Brain microvascular endothelial cell (primary cell): ENCODE results near the gene CLASP1.
A peak's percentile ranks its signal among the peaks of the same experiment; 100 is the strongest.

Experiments
- DNase-seq: peaks from one replicate; pipeline ENCODE4 v3.0.0-alpha.2; 2020
- H3K27ac ChIP-seq: fragments of 250-450 bp; sonication (Bioruptor Pico); 2 replicates; pipeline ENCODE4 v1.5.1; 2020; ENCODE audit warnings: mild to moderate bottlenecking, moderate library complexity
- H3K27me3 ChIP-seq: fragments of 250-450 bp; sonication (Bioruptor Pico); replicated peaks from 2 replicates; pipeline ENCODE4 v1.5.1; 2020; ENCODE audit warnings: mild to moderate bottlenecking
- H3K36me3 ChIP-seq: fragments of 250-450 bp; sonication (Bioruptor Pico); replicated peaks from 2 replicates; pipeline ENCODE4 v1.5.1; 2020; ENCODE audit warnings: mild to moderate bottlenecking
- H3K4me3 ChIP-seq: 2 replicates; pipeline ENCODE4 v1.5.1; 2011; ENCODE audit warnings: low read depth, mild to moderate bottlenecking, control low read depth, low read length, moderate library complexity
- in situ Hi-C: cut with HindIII; loops from 2 replicates; pipeline ENCODE4 v1.10.0; 2017; ENCODE audit warnings: low sequenced_read_pairs, low pct_ligation_motif_present
- TF ChIP-seq, protein P1 (sequence below): IDR thresholded peaks from 2 replicates; pipeline ENCODE4 v1.5.1; 2011; ENCODE audit warnings: low read depth, mild to moderate bottlenecking, moderate library complexity, low read length, control low read depth, inconsistent platforms; ENCODE audit errors: missing control alignments

The CLASP1 gene

DNA sequence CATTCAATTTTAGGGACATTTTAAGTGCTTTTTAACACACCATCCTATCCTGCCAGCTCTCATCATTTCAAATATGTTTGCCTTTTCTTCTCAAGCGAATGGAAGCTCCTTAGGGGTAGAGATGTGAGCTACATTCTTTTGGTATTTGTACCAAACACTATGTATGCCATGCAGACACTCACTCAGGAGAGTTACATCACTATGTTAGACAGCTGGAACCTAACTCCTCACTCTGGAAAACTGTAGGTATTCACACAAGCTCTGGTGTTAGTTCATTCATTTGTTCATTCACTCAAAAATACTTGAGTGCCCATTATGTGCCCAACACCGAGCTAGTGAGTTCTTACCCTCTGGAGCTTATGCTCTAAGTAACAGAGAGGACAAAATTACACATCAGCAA, 144.9 kb downstream of the CLASP1 start:
- Histone ChIP-seq H3K27ac (peak overlapping the region; percentile 58), H3K27me3 (no peaks in the 10 kb centered on the region), H3K4me3 (no peak overlapping the region), H3K36me3 (no peaks in the 10 kb centered on the region)
- DNase-seq = no peak
- in situ Hi-C loops = no loop called here
- TF ChIP-seq, protein P1, sequence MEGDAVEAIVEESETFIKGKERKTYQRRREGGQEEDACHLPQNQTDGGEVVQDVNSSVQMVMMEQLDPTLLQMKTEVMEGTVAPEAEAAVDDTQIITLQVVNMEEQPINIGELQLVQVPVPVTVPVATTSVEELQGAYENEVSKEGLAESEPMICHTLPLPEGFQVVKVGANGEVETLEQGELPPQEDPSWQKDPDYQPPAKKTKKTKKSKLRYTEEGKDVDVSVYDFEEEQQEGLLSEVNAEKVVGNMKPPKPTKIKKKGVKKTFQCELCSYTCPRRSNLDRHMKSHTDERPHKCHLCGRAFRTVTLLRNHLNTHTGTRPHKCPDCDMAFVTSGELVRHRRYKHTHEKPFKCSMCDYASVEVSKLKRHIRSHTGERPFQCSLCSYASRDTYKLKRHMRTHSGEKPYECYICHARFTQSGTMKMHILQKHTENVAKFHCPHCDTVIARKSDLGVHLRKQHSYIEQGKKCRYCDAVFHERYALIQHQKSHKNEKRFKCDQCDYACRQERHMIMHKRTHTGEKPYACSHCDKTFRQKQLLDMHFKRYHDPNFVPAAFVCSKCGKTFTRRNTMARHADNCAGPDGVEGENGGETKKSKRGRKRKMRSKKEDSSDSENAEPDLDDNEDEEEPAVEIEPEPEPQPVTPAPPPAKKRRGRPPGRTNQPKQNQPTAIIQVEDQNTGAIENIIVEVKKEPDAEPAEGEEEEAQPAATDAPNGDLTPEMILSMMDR = no peak

DNA sequence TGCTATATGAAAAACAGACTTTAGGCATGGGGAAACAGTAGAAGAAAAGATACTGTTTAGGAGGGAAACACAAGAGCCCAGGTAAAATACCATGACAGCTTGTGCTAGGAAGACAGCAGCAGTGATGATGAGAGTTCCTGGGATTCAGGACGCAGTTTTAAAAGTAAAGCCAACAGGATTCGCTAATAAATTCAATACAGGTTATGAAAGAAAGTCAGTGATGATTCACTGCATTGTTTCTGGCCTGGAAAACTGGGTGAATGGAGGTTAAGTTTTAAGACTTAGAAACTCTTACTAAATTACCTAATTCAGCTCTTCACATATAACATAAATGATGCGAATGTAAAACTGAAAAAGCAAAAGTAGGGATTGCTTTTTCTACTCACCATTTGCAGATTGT, 146.5 kb downstream of the CLASP1 start:
- H3K27me3 ChIP-seq = no peaks in the 10 kb centered on the region
- DNase-seq = no peak
- H3K36me3 ChIP-seq = no peaks in the 10 kb centered on the region
- in situ Hi-C loops = no loop called here
- peak overlapping the region; percentile 92 for H3K27ac ChIP-seq
- TF ChIP-seq, protein P1 = no peak
- no peak overlapping the region for H3K4me3 ChIP-seq

DNA sequence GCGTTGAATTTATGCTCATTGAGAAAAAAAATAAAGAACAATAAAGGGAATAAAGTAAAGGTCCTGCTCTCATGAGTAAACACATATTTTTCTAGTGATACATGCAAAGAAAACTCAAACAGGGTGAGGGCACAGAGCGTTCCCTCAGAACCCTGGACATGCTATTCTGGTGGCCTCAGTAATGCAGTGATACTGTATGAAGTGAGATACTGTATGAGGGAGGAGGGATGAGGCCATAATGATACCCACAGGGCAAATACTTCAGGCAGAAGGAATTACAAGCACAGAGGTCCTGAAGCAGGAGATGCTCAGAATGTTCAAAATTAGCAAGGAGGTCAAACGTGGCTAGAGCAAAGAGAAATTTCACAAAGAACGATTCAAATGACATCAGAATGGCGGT, 147.0 kb downstream of the CLASP1 start:
- H3K27me3 ChIP-seq = no peaks in the 10 kb centered on the region
- no peak overlapping the region for H3K4me3 ChIP-seq
- H3K27ac ChIP-seq = peak overlapping the region; percentile 92
- in situ Hi-C loops = no loop called here
- no peaks in the 10 kb centered on the region for H3K36me3 ChIP-seq
- DNase-seq = peak; percentile 88
- TF ChIP-seq, protein P1 = no peak

DNA sequence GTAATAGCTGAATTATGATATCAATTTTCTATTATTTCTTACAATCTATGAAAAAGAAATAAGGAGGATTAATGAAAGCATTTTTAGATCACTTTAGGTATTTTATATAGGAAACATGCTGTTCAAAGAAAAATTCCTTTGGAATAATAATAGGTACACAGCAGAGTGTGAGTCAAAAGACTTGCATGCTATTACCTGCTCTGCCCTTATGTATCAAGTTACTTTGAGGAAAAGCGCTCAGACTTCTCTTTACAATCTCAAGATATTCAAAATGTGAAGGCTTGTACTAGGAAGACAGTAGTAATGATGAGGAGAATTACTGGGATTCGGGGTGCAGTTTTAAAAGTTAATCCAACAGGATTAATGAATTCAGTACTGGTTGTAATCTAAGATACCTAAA, 147.7 kb downstream of the CLASP1 start:
- H3K27ac ChIP-seq = peak overlapping the region; percentile 92
- no peak overlapping the region for H3K4me3 ChIP-seq
- TF ChIP-seq, protein P1 = no peak
- H3K27me3 ChIP-seq = no peaks in the 10 kb centered on the region
- DNase-seq = no peak
- H3K36me3 ChIP-seq = no peaks in the 10 kb centered on the region
- in situ Hi-C loops = no loop called here

DNA sequence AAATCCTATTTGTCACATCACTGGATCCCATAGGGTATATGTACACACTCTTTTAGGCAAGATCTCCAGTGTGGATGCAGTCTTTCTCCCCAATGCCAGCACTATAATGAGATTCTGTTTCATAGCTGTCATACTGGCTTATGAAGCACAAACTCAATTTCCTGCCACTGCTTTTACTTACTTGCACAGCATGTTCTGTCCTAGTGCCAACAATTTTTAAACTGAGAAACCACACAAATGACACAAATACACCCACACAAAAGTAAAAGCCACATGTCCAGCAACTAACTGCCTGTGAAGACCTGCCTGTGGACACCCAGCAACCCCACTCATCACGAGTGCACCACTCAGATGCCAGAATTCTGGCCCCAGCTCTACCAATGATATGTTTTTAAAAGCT, 148.2 kb downstream of the CLASP1 start:
- Histone ChIP-seq H3K27ac (peak overlapping the region; percentile 92), H3K4me3 (no peak overlapping the region), H3K27me3 (no peaks in the 10 kb centered on the region), H3K36me3 (no peaks in the 10 kb centered on the region)
- in situ Hi-C loops = no loop called here
- DNase-seq = peak; percentile 83
- TF ChIP-seq, protein P1 = no peak

DNA sequence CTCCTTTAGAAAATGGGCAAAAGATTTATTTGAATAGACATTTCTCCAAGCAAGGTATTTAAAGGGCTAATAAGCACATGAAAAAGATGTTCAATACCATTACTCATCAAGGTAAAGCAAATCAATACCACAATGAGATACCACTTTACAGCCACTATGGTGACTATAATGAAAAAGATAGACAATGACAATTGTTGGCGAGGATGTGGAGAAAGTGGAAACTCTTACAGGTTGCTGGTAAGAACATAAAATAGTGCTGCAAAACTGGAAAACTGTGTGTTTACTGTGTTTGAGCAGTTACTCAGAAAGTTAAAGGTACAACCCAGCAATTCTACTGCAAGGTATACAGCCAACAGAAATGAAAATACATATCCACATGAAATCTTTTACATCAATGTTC, 150.5 kb downstream of the CLASP1 start:
- in situ Hi-C loops = no loop called here
- H3K27ac ChIP-seq = no peak overlapping the region
- no peak overlapping the region for H3K4me3 ChIP-seq
- DNase-seq = no peak
- H3K27me3 ChIP-seq = no peaks in the 10 kb centered on the region
- TF ChIP-seq, protein P1 = no peak
- no peaks in the 10 kb centered on the region for H3K36me3 ChIP-seq
